Suprapubic skin (tissue), 4 donors: Measurements from ENCODE around the gene ENGASE. TPM values are rescaled to one million over a fixed set of nuclear protein-coding genes. Genes with fewer than 3 reads are reported as not detected.

ENCODE experiments used
- DNase-seq, 2 donors: peaks; one replicate each; pipeline ENCODE4 v3.0.0-alpha.2; 2019; ENCODE audit warnings: low spot score in 2 of 2
- H3K27ac ChIP-seq: fragments of 200-600 bp; sonication (generic); one replicate; pipeline ENCODE4 v1.5.1; 2019
- H3K27me3 ChIP-seq: fragments of 200-600 bp; sonication (generic); one replicate; pipeline ENCODE4 v1.5.1; 2019
- H3K36me3 ChIP-seq: fragments of 200-600 bp; sonication (generic); one replicate; pipeline ENCODE4 v1.5.1; 2019
- H3K4me1 ChIP-seq: fragments of 200-600 bp; sonication (generic); one replicate; pipeline ENCODE4 v1.5.1; 2019
- H3K4me3 ChIP-seq: fragments of 200-600 bp; sonication (generic); one replicate; pipeline ENCODE4 v1.5.1; 2019; ENCODE audit warnings: mild to moderate bottlenecking
- H3K9me3 ChIP-seq: fragments of 200-600 bp; sonication (generic); one replicate; pipeline ENCODE4 v1.5.1; 2019
- CTCF ChIP-seq, 2 donors: fragments of 200-600 bp in 1 of 2; fragments of 450-650 bp in 1 of 2; sonication (generic) in 1 of 2; IDR thresholded peaks; one replicate each; pipeline ENCODE4 v1.5.1; 2016 to 2019; ENCODE audit warnings: antibody characterized with exemption in 2 of 2, mild to moderate bottlenecking in 1 of 2, moderate library complexity in 1 of 2
- EP300 ChIP-seq: sonication (generic); formaldehyde crosslinking; IDR thresholded peaks from one replicate; pipeline ENCODE4 v1.6.1; 2017; ENCODE audit warnings: antibody characterized with exemption
- POLR2A ChIP-seq, 2 donors: fragments of 450-650 bp; IDR thresholded peaks; one replicate each; pipeline ENCODE4 v1.6.1; 2017; ENCODE audit warnings: antibody characterized with exemption in 2 of 2, mild to moderate bottlenecking in 2 of 2, moderate library complexity in 2 of 2
- POLR2AphosphoS5 ChIP-seq, 3 donors: sonication (generic); formaldehyde crosslinking; IDR thresholded peaks; one replicate each; pipeline ENCODE4 v1.6.1; 2017; ENCODE audit warnings: antibody characterized with exemption in 3 of 3
- WGBS: methylation state at CpG from one replicate; pipeline ENCODE4 v1.1.5; 2018; 5-methylcytosine and 5-hydroxymethylcytosine counted together
- total RNA-seq, 4 donors: library from RNA; depleted of rRNA; stranded (reverse); fragments of >200 nt; gene quantifications; one replicate each; pipeline ENCODE4 v1.1.0, GENCODE V29; 2016

ENGASE gene
- total RNA-seq, 4 donors from 2014 or later, result 20.6 to 87.6 (median 38.4) TPM

GRCh38 chr17:79120259-79120658, 45.6 kb downstream of the ENGASE start:
- Histone ChIP-seq H3K27me3 (peaks cover 88% of the 10 kb centered on the region), H3K27ac (no peak overlapping the region), H3K9me3 (no peaks in the 10 kb centered on the region), H3K4me3 (no peak overlapping the region), H3K4me1 (peaks cover under 1% of the 10 kb centered on the region), H3K36me3 (no peaks in the 10 kb centered on the region)
- TF ChIP-seq CTCF (IDR thresholded peaks at IDR 0.05), result no peak
- TF ChIP-seq POLR2AphosphoS5 (IDR thresholded peaks at IDR 0.05), result no peak
- no peak for TF ChIP-seq POLR2A (IDR thresholded peaks at IDR 0.05)
- no peak for TF ChIP-seq EP300
- no peak for DNase-seq
- WGBS, result 86% methylated on average over 5 of the region's 5 CpGs

DNA sequence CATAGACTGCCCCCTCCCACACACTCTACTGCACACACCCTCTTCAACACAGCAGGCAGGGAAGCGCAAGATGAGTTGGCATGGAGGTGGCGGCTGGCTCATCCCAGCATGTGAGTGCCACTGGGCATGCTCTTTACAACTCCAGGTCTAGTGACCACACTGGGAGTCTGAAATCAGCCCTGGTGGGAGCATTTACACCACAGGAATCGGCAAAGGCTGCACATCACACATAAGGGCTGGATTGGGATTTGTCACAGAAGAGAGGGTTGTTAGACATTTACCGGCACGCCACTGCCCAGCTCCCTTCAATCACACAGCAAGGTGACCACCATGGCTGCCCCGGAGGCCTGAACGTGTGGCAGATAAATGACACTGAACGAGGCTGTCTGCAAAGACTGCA, 49.4 kb downstream of the ENGASE start:
- H3K4me1 ChIP-seq, result no peaks in the 10 kb centered on the region
- WGBS, result 94% methylated on average over 7 of the region's 8 CpGs
- peaks cover 91% of the 10 kb centered on the region for H3K27me3 ChIP-seq
- no peak for DNase-seq
- no peak overlapping the region for H3K27ac ChIP-seq
- no peaks in the 10 kb centered on the region for H3K36me3 ChIP-seq
- no peaks in the 10 kb centered on the region for H3K9me3 ChIP-seq
- H3K4me3 ChIP-seq, result no peak overlapping the region
- TF ChIP-seq POLR2A (IDR thresholded peaks at IDR 0.05), result no peak
- TF ChIP-seq CTCF (IDR thresholded peaks at IDR 0.05), result no peak
- TF ChIP-seq POLR2AphosphoS5 (IDR thresholded peaks at IDR 0.05), result no peak
- TF ChIP-seq EP300, result no peak

DNA sequence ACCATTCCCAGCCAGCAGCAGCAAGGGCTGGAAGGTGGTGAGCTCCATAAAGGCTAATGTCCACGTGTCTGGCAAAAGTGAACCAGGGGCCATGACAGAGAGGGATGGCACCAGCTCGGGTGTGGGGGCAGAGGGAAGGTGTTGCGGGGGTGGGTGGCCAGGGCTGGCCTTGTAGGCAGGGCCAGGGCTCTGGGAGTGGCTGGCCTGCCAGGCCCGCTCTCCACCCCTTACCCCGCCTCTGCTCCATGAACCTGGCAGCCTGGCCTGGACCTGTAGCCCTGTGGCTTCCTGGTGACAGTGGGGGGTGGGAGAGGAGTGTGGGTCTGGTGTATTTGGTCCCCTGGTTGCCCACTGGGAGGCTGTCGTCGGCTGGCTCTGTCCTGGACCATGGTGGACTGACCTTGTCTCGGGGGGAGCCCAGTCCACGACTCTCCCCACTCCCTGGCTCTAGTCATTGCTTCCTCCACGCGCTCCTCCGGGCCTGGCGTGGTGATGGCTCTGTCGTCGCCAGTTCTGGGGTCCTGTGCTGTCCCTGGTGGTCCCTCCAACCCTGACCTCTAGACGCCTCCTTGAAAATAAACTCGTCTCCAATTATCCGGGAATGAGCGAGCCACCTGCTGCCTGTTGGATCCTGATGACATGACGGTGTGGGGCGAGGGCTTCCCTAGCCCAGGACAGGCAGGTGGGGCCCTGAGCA, 50.0 kb downstream of the ENGASE start:
- no peak overlapping the region for H3K4me3 ChIP-seq
- TF ChIP-seq EP300 (no peak), POLR2AphosphoS5 (IDR thresholded peaks at IDR 0.05) (no peak), POLR2A (IDR thresholded peaks at IDR 0.05) (no peak), CTCF (IDR thresholded peaks at IDR 0.05) (no peak)
- H3K27me3 ChIP-seq, result peaks cover 91% of the 10 kb centered on the region
- no peak for DNase-seq
- H3K4me1 ChIP-seq, result no peaks in the 10 kb centered on the region
- no peaks in the 10 kb centered on the region for H3K9me3 ChIP-seq
- no peak overlapping the region for H3K27ac ChIP-seq
- 94% methylated on average over 18 of the region's 21 CpGs for WGBS
- no peaks in the 10 kb centered on the region for H3K36me3 ChIP-seq

- TF ChIP-seq EP300 (no peak), POLR2AphosphoS5 (IDR thresholded peaks at IDR 0.05) (no peak), POLR2A (IDR thresholded peaks at IDR 0.05) (no peak), CTCF (IDR thresholded peaks at IDR 0.05) (no peak)
- Histone ChIP-seq H3K4me3 (no peak overlapping the region), H3K4me1 (no peaks in the 10 kb centered on the region), H3K9me3 (no peaks in the 10 kb centered on the region), H3K27me3 (peaks cover 91% of the 10 kb centered on the region), H3K27ac (no peak overlapping the region), H3K36me3 (no peaks in the 10 kb centered on the region)
- DNase-seq, result no peak
- 25% methylated on average over 17 of the region's 22 CpGs for WGBS
Measured at GRCh38 chr17:79125503-79125902, 50.9 kb downstream of the ENGASE start.

GRCh38 chr17:79126139-79126538, 51.5 kb downstream of the ENGASE start:
- no peak for TF ChIP-seq POLR2AphosphoS5 (IDR thresholded peaks at IDR 0.05)
- no peak for TF ChIP-seq EP300
- no peak for TF ChIP-seq CTCF (IDR thresholded peaks at IDR 0.05)
- no peak for TF ChIP-seq POLR2A (IDR thresholded peaks at IDR 0.05)
- Histone ChIP-seq H3K9me3 (no peaks in the 10 kb centered on the region), H3K36me3 (no peaks in the 10 kb centered on the region), H3K27me3 (peaks cover 91% of the 10 kb centered on the region), H3K4me1 (no peaks in the 10 kb centered on the region), H3K27ac (no peak overlapping the region), H3K4me3 (no peak overlapping the region)
- WGBS, result 47% methylated on average over 11 of the region's 12 CpGs
- no peak for DNase-seq
